Stimulated activated naive CD8-positive, alpha-beta T cell treated with anti-CD3 and anti-CD28 coated beads, Interleukin-15, Interleukin-2, amounts not matched to agents 100 ng/mL and 50 ng/mL, for 24 hours (primary cell): Measurements from ENCODE around the gene FTO.

Experiments used
- H3K27ac Mint-ChIP-seq: one replicate; pipeline ENCODE4 v1.8.0; 2021; ENCODE audit warnings: mild to moderate bottlenecking, mixed read lengths
- H3K27me3 Mint-ChIP-seq: one replicate; pipeline ENCODE4 v1.8.0; 2021; ENCODE audit warnings: mixed read lengths
- H3K36me3 Mint-ChIP-seq: one replicate; pipeline ENCODE4 v1.8.0; 2021; ENCODE audit warnings: low read depth, mixed read lengths
- H3K4me1 Mint-ChIP-seq: one replicate; pipeline ENCODE4 v1.8.0; 2021; ENCODE audit warnings: low read depth, mixed read lengths
- H3K4me3 Mint-ChIP-seq: one replicate; pipeline ENCODE4 v1.8.0; 2021; ENCODE audit warnings: mild to moderate bottlenecking, mixed read lengths
- H3K9me3 Mint-ChIP-seq: one replicate; pipeline ENCODE4 v1.8.0; 2021; ENCODE audit warnings: mixed read lengths

Gene FTO

GRCh38 chr16:53925526-53925925, 221.6 kb downstream of the FTO start:
- H3K4me1 Mint-ChIP-seq = peaks cover 14% of the 10 kb centered on the region
- H3K27ac Mint-ChIP-seq = peak overlapping the region; percentile 26
- H3K36me3 Mint-ChIP-seq = peaks cover 6% of the 10 kb centered on the region
- H3K27me3 Mint-ChIP-seq = no peaks in the 10 kb centered on the region
- H3K4me3 Mint-ChIP-seq = no peak overlapping the region
- no peaks in the 10 kb centered on the region for H3K9me3 Mint-ChIP-seq

- H3K36me3 Mint-ChIP-seq = peaks cover 6% of the 10 kb centered on the region
- H3K27me3 Mint-ChIP-seq = no peaks in the 10 kb centered on the region
- H3K27ac Mint-ChIP-seq = no peak overlapping the region
- H3K4me1 Mint-ChIP-seq = peaks cover 14% of the 10 kb centered on the region
- H3K9me3 Mint-ChIP-seq = no peaks in the 10 kb centered on the region
- no peak overlapping the region for H3K4me3 Mint-ChIP-seq
These were observed 222.3 kb downstream of the FTO start for GRCh38 chr16:53926209-53926608.

- no peak overlapping the region for H3K27ac Mint-ChIP-seq
- peaks cover 40% of the 10 kb centered on the region for H3K36me3 Mint-ChIP-seq
- no peaks in the 10 kb centered on the region for H3K4me1 Mint-ChIP-seq
- no peaks in the 10 kb centered on the region for H3K9me3 Mint-ChIP-seq
- H3K27me3 Mint-ChIP-seq = no peaks in the 10 kb centered on the region
- no peak overlapping the region for H3K4me3 Mint-ChIP-seq
These were observed 229.0 kb downstream of the FTO start for GRCh38 chr16:53932975-53933374.

GRCh38 chr16:53933407-53933806, 229.5 kb downstream of the FTO start:
- Mint-ChIP-seq H3K4me1 (no peaks in the 10 kb centered on the region), H3K36me3 (peaks cover 45% of the 10 kb centered on the region), H3K27me3 (no peaks in the 10 kb centered on the region), H3K27ac (no peak overlapping the region), H3K4me3 (no peak overlapping the region), H3K9me3 (no peaks in the 10 kb centered on the region)

DNA sequence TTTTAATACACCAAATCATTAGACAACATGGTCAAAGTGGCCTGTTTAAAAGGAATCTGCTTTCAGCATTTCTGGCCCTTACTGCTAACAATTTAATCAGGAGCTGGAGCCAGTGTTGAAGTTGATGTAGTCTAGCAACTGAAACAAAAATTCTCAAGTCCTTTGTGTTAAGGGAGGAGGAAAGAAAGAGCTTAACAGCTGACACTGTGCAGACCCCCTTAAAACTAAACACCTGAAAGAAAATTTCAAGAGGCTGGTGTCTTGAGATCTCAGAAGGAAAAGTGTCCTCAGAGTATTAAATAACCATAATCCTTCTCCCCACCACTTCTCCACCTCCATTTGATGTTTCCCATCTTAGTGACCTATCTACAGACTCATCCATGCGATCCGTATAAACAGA, 232.1 kb downstream of the FTO start:
- no peaks in the 10 kb centered on the region for H3K27me3 Mint-ChIP-seq
- no peak overlapping the region for H3K4me3 Mint-ChIP-seq
- H3K27ac Mint-ChIP-seq = no peak overlapping the region
- H3K9me3 Mint-ChIP-seq = no peaks in the 10 kb centered on the region
- peaks cover 62% of the 10 kb centered on the region for H3K36me3 Mint-ChIP-seq
- H3K4me1 Mint-ChIP-seq = no peaks in the 10 kb centered on the region

GRCh38 chr16:53936529-53936928, 232.6 kb downstream of the FTO start:
- Mint-ChIP-seq H3K27ac (no peak overlapping the region), H3K27me3 (no peaks in the 10 kb centered on the region), H3K4me3 (no peak overlapping the region), H3K9me3 (no peaks in the 10 kb centered on the region), H3K4me1 (no peaks in the 10 kb centered on the region), H3K36me3 (peaks cover 64% of the 10 kb centered on the region)

GRCh38 chr16:53937161-53937880, 233.4 kb downstream of the FTO start:
- Mint-ChIP-seq H3K27ac (no peak overlapping the region), H3K36me3 (peaks cover 71% of the 10 kb centered on the region), H3K4me3 (no peak overlapping the region), H3K4me1 (no peaks in the 10 kb centered on the region), H3K27me3 (no peaks in the 10 kb centered on the region), H3K9me3 (no peaks in the 10 kb centered on the region)

DNA sequence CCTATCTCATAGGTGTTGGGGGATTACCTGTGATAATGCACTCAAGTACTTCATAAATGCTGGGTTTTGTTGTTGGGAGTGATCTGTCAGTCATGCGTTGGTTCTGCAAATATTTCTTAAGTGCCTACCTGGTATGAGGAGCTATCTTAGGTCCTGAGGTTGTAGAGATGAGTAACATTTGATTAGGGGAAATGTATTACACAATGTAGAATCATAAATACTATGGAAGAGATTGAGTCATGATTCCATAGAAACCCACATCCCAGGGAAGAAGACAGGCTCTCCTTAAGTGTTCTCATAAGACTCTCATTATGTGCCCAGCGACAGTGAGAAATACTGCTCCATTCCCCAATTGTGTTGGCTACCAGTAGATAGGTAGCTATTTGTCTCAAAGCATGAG, 240.1 kb downstream of the FTO start:
- H3K27me3 Mint-ChIP-seq = no peaks in the 10 kb centered on the region
- H3K9me3 Mint-ChIP-seq = no peaks in the 10 kb centered on the region
- H3K36me3 Mint-ChIP-seq = peaks cover 24% of the 10 kb centered on the region
- no peak overlapping the region for H3K4me3 Mint-ChIP-seq
- H3K4me1 Mint-ChIP-seq = no peaks in the 10 kb centered on the region
- H3K27ac Mint-ChIP-seq = no peak overlapping the region

DNA sequence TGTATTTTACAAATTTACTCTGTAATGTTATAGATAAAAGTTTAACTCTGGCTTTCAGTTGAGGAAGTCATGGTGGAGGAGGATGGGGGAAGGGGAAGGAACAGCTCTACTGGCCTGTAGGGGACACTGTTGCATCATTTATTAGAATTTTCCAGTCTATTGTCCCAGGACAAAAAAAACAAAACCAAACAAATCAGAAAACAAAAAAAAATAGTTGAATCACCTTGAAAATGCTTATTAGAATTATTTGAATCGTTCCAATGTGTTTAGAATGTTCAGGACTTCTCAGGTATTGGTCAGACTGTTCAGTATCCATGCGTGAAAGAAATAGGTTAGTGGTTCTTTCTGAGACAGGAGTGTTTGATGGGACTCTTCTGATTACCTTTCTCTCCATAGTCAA, 242.0 kb downstream of the FTO start:
- Mint-ChIP-seq H3K4me3 (no peak overlapping the region), H3K36me3 (peaks cover 11% of the 10 kb centered on the region), H3K4me1 (peaks cover 6% of the 10 kb centered on the region), H3K9me3 (no peaks in the 10 kb centered on the region), H3K27ac (no peak overlapping the region), H3K27me3 (no peaks in the 10 kb centered on the region)

DNA sequence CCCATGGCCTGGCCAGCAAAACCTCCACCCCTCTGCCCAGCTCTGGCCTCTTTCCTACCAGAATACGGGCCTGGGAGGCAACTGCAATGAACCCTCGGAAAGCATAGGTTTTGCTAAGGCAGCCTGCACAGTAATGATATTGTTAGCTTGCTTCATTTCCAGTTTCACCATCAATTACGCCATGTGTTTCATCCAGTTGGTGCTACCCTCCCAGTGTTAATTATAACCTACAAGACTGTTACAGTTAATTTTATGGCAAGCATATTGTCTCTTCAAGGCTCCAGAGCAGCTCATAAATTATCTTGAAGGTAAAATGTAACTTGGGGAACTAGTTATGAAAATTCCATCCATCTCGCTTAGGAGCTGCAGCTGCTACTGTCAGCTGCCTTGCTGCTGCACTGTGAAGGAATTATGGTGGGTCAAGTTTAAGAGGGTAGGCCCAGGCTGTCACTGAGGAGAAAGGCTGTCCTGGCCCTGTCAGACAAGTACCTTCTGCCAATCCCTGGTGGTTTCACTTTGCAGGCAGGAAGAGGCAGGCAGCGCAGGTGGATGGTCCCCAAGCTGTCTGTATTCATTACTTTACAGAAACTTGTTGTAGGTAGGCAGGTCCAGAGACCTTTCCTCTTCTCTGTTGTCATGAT, 242.9 kb downstream of the FTO start:
- Mint-ChIP-seq H3K4me3 (no peak overlapping the region), H3K27me3 (no peaks in the 10 kb centered on the region), H3K4me1 (peaks cover 15% of the 10 kb centered on the region), H3K9me3 (no peaks in the 10 kb centered on the region), H3K36me3 (peaks cover 4% of the 10 kb centered on the region), H3K27ac (no peak overlapping the region)

DNA sequence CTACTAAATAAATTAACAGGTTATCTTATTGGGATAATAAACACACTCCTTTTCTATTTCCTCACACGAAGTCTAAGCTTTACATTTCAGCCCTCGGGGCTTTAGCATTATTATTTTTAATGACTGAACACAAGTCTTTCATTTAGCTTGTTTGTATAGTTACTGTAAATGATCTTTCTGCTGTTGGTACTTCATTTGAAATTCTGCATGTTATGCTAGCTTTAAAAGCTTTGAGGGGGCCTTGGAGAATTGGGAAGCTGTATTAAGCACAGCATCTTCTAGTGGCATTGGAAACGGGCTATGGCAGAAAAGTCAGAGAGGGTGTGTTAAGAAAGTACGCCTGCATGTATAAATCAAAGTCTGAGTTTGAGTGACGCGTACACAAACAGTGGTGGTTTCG, 243.7 kb downstream of the FTO start:
- no peaks in the 10 kb centered on the region for H3K27me3 Mint-ChIP-seq

GRCh38 chr16:53948326-53948725, 244.4 kb downstream of the FTO start:
- peaks cover 26% of the 10 kb centered on the region for H3K4me1 Mint-ChIP-seq
- no peak overlapping the region for H3K27ac Mint-ChIP-seq
- H3K9me3 Mint-ChIP-seq = no peaks in the 10 kb centered on the region
- no peaks in the 10 kb centered on the region for H3K27me3 Mint-ChIP-seq
- no peak overlapping the region for H3K4me3 Mint-ChIP-seq
- H3K36me3 Mint-ChIP-seq = no peaks in the 10 kb centered on the region

More for the DNA sequence above, 243.7 kb downstream of the FTO start:
- Mint-ChIP-seq H3K4me1 (peaks cover 22% of the 10 kb centered on the region), H3K36me3 (no peaks in the 10 kb centered on the region), H3K4me3 (no peak overlapping the region), H3K9me3 (no peaks in the 10 kb centered on the region), H3K27ac (no peak overlapping the region)

DNA sequence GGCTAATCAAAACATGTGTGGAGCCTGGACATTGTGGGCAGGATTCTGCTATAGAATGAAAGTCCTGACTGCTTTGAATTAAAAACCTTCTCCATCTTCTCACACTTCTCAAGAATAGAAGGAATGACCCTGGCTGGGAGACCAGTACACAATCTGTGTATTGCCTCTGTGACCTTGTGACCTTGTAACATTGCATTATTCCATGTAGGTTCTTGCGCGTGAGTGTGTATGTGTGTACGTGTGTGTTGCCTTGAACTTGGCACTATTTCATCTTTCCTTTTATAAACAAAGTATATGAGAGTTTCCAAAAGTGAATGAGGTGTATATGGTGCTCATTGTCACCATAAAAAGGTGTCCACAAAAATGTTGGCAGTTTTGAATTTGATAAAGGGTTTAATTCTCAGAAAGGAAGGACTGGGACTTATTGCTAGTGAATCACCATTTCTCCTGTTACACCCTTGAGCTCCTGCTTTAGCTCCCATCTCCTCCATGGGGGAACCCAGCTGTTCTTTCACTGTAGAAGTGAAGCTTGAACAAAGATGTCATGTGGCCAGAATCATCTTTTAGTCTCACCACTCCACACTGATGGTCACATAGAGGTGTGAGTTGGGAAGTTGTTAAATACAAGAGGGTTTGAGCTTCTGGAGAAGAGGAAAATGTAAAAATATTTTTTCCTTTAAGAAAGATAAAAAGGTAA, 244.9 kb downstream of the FTO start:
- no peaks in the 10 kb centered on the region for H3K27me3 Mint-ChIP-seq
- peaks cover 26% of the 10 kb centered on the region for H3K4me1 Mint-ChIP-seq
- H3K27ac Mint-ChIP-seq = no peak overlapping the region
- H3K36me3 Mint-ChIP-seq = no peaks in the 10 kb centered on the region
- no peak overlapping the region for H3K4me3 Mint-ChIP-seq
- H3K9me3 Mint-ChIP-seq = no peaks in the 10 kb centered on the region

GRCh38 chr16:53949715-53950410, 245.9 kb downstream of the FTO start:
- Mint-ChIP-seq H3K4me1 (peaks cover 26% of the 10 kb centered on the region), H3K36me3 (peaks cover 5% of the 10 kb centered on the region), H3K27ac (no peak overlapping the region), H3K27me3 (no peaks in the 10 kb centered on the region), H3K9me3 (no peaks in the 10 kb centered on the region), H3K4me3 (peak overlapping the region; percentile 4)

DNA sequence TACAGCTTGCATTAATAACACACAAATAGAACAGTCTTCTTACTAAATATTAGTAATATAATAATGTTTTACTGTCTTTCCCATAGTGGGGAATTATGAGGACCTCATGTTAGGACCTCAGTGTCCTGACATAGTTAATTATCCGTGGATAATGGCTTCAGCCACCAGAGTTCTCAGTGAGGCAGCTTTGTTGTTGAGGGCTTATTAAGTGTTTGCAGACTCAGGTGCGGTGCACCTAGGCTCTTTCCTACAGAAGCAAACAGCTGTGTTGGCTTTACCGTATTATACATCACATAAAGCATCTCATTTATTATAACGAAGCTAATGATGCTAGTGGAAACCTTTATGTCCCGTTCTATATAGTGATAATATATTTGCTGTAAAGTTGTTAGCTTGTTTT, 246.7 kb downstream of the FTO start:
- H3K36me3 Mint-ChIP-seq = peaks cover 5% of the 10 kb centered on the region

More for the DNA sequence above, 246.7 kb downstream of the FTO start:
- Mint-ChIP-seq H3K4me3 (no peak overlapping the region), H3K9me3 (no peaks in the 10 kb centered on the region), H3K27me3 (no peaks in the 10 kb centered on the region), H3K27ac (no peak overlapping the region), H3K4me1 (peaks cover 26% of the 10 kb centered on the region)
